Measurements from ENCODE around the gene FAR1.

FAR1 gene

DNA sequence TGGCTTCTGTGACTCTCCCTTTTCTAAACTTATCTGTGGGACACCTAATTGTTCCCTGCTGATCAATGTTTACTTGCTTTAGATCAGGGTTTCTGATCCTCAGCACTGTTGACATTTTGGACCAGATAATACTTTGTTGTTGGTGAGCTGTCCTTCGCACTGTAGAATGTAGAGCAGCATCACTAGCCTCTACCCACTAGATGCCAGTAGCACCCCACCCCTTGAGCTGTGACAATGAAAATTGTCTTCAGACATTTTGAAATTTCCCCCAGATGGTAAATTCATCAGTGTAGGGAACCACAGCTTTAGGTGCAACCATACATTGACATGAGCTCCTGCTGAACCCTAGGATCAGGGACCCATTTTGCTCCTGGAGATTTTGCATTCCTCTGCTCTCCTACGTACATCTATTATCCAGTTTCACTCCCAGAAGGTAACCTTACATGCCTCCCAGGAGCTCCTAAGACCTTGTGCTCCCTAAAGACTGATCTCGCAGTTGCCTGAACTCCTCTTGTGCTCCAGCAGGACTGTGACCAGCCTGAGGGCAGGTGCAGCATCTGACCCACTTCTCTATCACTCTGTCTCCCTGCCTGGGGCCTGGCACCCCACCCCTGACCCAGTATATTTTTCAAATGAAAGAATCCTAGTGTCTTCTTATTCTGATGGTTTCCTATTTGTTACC lies 107.8 kb downstream of the FAR1 start:
- peak in 2 of 56 donors; percentile 9 to 14 for DNase-seq

DNA sequence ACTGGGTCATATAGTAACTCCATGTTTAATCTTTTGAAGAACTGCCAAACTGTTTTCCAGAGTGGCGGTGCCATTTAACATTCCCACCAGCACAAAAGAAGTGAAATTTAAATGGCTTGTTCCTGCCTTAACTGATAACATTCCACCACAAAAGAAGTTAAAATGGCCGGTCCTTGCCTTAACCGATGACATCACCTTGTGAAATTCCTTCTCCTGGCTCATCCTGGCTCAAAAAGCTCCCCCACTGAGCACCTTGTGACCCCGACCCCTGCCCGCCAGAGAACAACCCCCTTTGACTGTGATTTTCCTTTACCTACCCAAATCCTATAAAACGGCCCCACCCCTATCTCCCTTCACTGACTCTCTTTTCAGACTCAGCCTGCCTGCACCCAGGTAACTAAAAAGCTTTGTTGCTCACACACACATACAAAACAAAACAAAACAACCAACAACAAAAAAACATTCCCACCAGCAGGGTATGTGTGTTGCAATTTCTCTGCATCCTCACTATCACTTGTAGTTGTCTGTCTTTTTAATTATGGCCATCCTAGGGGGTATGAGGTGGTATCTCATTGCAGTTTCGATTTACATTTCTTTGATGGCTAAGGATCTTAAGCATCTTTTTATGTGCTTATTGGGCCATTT lies 109.0 kb downstream of the FAR1 start:
- no peak for DNase-seq

GRCh38 chr11:13778345-13778744 lies 109.9 kb downstream of the FAR1 start:
- no peak for DNase-seq

DNA sequence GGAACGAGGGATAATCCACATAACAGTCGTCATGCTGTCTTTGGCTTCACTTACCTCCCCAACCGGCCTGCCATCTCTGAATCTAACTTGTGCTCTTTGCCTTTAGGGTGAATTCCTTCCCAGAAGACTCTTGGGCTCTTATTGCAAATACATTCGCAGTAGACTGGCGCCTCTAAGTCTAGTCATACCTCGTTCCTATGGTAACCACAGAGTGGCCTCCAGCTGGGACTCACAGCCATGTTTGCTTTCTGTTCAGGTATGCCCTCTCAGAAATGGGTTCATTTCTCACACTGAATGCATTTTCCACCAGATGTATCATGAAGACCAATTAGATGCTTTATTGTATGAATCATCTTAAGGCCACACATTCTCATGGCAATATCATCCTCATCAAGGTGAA lies 112.7 kb downstream of the FAR1 start:
- no peak for DNase-seq
